Left cardiac atrium (tissue), 4 donors: ENCODE data around the gene ADH6. TPM values are rescaled to one million over a fixed set of nuclear protein-coding genes. Genes with fewer than 3 reads are reported as not detected.
A peak's percentile ranks its signal among the peaks of the same experiment; 100 is the strongest.
"Not testable (repeated sequence)": the region's sequence is repeated elsewhere in the genome, so short reads cannot be mapped to it uniquely, and the experiment has no call there.

Source experiments
- ATAC-seq, 2 donors: fragments of 200-7000 bp; cut with Tn5 transposase; one replicate each; pipeline ENCODE4 v1.9.1; 2020; ENCODE audit warnings: mild to moderate bottlenecking in 2 of 2, moderate library complexity in 2 of 2
- DNase-seq: peaks from one replicate; pipeline ENCODE4 v3.0.0-alpha.2; 2020
- intact Hi-C, 2 donors: fragments of 100-400 bp; cut with DNase I; formaldehyde crosslinking; loops; one replicate each; pipeline versions ENCODE4 v1.14.1 to v1.15.1; 2022 to 2023
- long read RNA-seq: library from polyadenylated mRNA; unstranded; transcript quantifications from one replicate; pipeline ENCODE4 v2.0.0, GENCODE V29; 2021
- total RNA-seq, 2 donors: library from RNA; stranded (reverse); fragmentation: NEBNext Ultra II Directional; extraction: Animal tissue kit (Norgen Biotek cat#: 25700); gene quantifications; one replicate each; pipeline ENCODE4 v1.2.1, GENCODE V29; 2021
- donor health status: DM: no; HTN: yes; CAD: no.
- donor health status: DM: no; HTN: yes; CAD: no; lungs with severe emphysema.
- donor health status: DM: yes; HTN: yes; CAD: no.
- donor health status: Dilated cardiomyopathy.

The ADH6 gene
- total RNA-seq: not detected
- long read RNA-seq: 0 reads

DNA sequence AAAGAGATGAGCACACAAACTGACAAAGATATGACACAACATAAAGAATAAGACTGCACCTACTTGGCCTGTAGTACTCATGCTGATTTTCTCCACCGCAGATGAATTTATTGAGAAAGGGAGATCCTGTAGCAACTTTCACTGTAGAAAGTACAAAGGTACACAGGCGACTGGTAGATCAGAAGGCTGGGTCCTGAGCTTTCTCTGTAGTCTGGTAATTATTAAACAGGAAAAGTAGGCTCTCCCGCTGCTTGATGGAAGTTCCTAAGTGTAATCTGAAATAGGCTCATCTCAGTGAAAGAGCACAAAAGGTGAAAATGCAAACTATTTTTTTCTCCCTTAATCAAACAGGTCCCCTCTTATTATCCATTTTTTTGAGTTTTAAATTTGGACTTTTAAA is at the start of gene ADH6:
ADH6 (minus strand) TSS at position 175 of the 400 bp plus-strand sequence; CDS start at position 81, 94 bp downstream.
- intact Hi-C loops: no loop called here
- no peak for DNase-seq
- no peak for ATAC-seq

DNA sequence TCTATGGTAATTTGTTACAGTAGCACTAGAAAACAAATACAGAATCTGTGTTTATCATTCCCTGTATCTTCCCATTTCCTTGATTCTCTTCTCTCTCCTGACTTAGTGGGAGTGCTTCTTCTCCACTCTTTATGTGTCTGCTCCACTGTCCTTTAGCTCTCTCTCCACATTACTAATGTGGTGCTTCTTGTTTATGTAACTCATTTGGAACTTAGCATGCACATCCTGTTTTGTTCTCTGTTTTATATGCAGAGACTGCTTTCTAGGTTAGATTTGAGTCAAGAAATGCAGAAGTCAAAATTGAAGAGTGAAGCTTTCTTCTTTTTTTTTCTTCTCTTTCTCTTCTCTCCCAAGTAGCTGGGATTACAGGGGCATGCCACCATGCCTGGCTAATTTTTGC is 45.9 kb upstream of the ADH6 start:
- ATAC-seq (no peak), DNase-seq (no peak)
- intact Hi-C loops: no loop called here

DNA sequence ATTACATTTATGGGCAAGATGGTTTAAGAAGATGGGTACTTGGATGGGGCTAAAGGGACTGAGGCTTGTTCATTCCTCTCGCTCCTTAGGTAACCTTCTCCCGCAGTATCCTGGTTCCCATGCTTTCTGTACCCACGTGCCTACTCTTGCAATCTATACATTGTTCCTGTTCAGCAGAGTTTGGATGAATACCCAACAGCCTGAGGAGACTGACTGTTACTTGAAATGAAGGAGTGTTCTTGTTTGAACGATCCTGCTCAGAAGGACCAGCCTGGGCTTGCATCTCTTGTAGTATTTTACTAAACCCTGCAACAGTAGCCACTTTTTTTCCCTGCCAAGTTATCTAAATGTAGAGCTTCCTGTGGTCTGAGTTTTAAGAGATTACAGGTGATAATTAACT is 33.7 kb upstream of the ADH6 start:
- intact Hi-C loops: no loop called here
- no peak for ATAC-seq

DNA sequence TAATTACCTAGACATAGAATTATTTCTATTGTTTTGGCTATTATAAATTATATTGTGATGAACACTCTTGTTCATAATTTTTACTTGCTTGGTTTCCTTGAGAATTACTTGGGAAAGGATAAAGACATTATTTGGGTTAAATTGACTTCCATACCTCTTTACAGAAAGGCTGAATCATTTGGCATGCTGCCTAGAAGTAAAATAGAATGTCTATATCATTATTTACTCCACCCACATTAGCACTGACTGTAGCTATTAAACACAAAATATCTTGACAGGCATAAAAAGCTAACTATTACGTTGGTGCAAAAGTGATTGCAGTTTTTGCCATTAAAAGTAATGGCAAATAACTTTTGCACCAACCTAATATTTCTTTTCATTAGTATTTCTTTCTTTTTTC is 29.7 kb upstream of the ADH6 start:
- DNase-seq: no peak
- intact Hi-C loops: no loop called here

More for the DNA sequence above, 33.7 kb upstream of the ADH6 start:
- DNase-seq: no peak

GRCh38 chr4:99235955-99236354 is 16.9 kb upstream of the ADH6 start:
- DNase-seq: no peak
- ATAC-seq: peak in 1 of 2 donors; percentile 44
- intact Hi-C loops: no loop called here

More for the DNA sequence above, 29.7 kb upstream of the ADH6 start:
- ATAC-seq: no peak

GRCh38 chr4:99234331-99235010 is 15.4 kb upstream of the ADH6 start:
- ATAC-seq: no peak
- DNase-seq: no peak
- intact Hi-C loops: no loop called here

GRCh38 chr4:99233397-99233796 is 14.4 kb upstream of the ADH6 start:
- intact Hi-C loops, ATAC-seq, DNase-seq: not testable (repeated sequence)

GRCh38 chr4:99228706-99229105 is 9.7 kb upstream of the ADH6 start:
- DNase-seq: not testable (repeated sequence)

DNA sequence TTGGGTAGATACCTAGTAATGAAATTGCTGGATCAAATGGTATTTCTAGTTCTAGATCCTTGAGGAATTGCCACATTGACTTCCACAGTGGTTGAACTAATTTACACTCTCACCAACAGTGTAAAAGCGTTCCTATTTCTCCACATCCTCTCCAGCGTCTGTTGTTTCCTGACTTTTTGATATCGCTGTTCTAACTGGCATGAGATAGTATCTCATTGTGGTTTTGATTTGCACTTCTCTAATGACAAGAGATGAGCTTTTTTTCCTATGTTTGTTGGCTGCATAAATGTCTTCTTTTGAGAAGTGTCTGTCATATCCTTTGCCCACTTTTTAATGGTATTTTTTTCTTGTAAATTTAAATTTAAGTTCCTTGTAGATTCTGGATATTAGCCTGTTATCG is 8.6 kb upstream of the ADH6 start:
- intact Hi-C loops, ATAC-seq: not testable (repeated sequence)

More at GRCh38 chr4:99228706-99229105, 9.7 kb upstream of the ADH6 start:
- ATAC-seq, intact Hi-C loops: not testable (repeated sequence)

DNA sequence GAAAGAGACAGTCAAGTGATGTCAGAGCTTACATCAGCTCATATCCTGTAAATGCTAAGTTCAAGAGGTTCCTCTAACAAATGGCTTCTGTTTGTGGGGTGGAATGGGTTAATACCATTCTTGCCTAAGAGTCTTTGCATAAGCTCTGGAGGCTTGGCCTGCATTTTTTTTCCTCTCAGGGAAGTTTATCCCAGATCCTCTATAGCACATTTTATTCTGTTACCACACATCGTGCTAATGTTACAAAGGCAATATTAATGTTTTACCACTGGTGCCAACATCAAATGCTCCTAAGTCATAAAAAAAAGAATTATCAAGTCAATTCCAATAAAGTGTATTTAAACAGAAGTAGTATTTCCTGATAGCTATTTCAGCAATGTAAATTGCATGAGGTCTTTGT is 2.9 kb upstream of the ADH6 start:
- DNase-seq: no peak
- ATAC-seq: no peak
- intact Hi-C loops: no loop called here

More for the DNA sequence above, 8.6 kb upstream of the ADH6 start:
- not testable (repeated sequence) for DNase-seq

GRCh38 chr4:99219479-99219878 is 433 bp upstream of the ADH6 start:
- DNase-seq: no peak
- intact Hi-C loops: no loop called here
- ATAC-seq: no peak

GRCh38 chr4:99215521-99215920 is 3.5 kb downstream of the ADH6 start:
- ATAC-seq (no peak), DNase-seq (no peak)
- intact Hi-C loops: no loop called here

DNA sequence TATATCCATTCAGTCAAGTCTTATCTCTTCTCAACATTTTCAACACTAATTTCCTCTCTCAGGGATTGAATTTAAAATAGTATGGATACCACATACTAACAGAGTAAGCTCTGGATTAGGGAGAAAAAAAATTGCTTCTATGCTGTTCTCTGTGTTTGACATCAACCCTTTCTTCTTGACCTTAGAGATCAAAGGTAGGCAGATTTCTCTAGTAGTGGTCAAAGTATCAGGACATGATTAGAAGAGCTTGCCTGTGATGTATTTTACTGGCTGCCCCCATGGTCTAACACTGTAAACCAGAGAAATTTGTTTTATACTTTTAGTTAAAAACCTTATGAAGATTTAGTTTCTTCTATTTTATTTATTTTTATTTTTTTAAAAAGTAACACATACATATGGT is 8.3 kb downstream of the ADH6 start:
- intact Hi-C loops: no loop called here
- ATAC-seq: no peak

DNA sequence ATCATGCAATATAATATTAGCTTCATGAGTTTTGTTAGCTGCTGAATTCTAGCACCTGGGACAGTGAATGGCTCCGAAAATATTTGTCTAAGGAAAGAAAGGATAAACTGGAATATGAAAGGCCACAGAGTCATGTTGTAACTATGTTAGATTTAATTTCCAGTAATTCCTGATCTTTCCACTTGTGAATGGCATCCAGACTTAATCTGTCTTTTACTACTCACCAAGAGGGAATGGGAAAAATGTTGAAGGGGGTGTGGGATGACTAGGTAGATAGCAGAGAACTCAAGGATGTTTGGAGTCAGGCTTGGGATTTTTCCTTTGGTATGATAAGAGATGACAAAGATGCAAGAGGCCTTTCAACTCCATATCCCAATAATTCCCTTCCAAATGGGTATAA is 9.4 kb downstream of the ADH6 start:
- ATAC-seq: peak in 1 of 2 donors; percentile 46
- no peak for DNase-seq
- intact Hi-C loops: loop anchor here in 1 of 2 donors (10.0 kb wide), 1 partner anchor 185 kb away; no protein-coding TSS in a partner anchor

More for the DNA sequence above, 8.3 kb downstream of the ADH6 start:
- no peak for DNase-seq

GRCh38 chr4:99208719-99209075 is 10.3 kb downstream of the ADH6 start:
- DNase-seq: no peak
- no peak for ATAC-seq
- intact Hi-C loops: loop anchor here in 1 of 2 donors (10.0 kb wide), 1 partner anchor 186 kb away; no protein-coding TSS in a partner anchor

DNA sequence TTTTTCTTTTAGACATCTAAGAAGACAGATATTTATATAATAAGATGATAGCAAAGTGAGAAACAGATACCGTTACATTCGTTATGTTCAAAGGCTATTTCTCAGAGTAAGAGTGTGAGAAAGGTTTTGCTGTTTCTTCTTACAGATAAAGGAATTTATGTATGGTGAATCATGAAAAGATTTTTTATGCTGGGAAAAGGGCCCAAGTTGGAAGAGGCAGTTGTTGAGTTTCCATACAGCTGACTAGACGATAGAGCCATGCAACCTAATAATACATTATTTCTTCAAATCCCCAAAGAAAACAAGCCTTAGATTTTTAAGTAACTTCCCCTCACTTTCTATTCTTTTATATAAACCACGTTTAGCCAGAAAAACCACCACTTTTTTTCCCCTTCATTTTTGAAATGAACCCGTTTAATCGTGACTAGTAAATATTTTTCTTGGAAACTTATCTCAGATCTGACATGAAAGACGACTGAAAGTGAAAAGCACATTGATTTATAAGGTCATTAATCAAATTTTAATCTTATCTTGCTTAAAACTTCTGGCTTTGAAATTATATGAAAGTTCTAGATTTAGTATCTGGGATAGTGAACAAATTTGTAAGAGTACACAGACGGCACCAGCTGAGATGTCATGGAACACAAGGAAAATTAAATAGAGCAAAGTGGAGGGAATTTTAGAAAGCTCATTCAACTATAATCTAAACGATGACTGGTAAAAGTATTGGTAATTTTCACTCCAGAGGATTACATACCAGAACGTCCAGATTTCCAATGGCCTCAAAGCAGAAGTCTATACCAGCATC is 10.9 kb downstream of the ADH6 start:
- peak in 1 of 2 donors; percentile 63 for ATAC-seq
- DNase-seq: no peak
- intact Hi-C loops: loop anchor here in 1 of 2 donors (10.0 kb wide), 1 partner anchor 187 kb away; no protein-coding TSS in a partner anchor

GRCh38 chr4:99207069-99207743 is 11.8 kb downstream of the ADH6 start:
- DNase-seq (no peak), ATAC-seq (no peak)
- intact Hi-C loops: loop anchor here in 1 of 2 donors (10.0 kb wide), 1 partner anchor 188 kb away; no protein-coding TSS in a partner anchor

DNA sequence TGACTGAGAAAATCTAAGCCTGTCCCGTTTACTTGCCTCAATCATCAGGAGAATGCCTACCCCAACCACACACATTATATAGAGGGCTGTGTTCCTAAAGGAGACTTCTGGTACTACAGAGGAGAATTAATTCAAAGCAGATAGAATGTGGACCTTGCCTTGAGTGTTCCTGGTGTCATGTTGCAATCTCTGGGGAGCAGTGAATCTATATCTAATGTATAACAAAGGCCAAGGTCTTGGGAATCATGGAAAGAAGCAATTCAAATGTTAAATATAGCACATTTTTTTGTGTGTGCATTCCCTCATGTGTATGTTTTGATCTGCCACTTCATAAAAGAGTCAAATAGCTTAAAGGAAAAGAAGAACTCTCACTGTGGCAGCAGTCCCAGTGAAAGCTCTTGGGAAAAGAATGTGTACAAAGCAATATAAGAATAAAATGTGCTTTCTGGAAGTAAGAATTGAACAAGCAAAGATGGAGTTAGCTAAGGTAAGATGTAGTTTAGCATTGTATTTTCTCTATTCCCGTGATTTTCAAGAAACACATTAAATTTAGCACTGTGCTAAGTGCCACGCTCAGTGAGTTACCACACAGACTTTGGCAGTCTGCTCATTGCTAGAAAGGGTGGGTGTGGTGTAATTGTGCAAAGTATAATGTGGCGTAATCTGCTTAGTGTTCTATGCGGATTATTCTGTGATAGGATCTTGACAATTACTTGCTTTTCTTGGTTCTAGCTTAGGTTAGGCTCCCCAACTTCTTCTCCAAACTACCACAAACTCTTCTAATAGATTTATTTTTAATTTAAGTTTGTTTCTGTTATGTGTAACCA is 13.7 kb downstream of the ADH6 start:
- intact Hi-C loops: loop anchor here in 1 of 2 donors (10.0 kb wide), 1 partner anchor 189 kb away; no protein-coding TSS in a partner anchor
- DNase-seq (no peak), ATAC-seq (peak; percentile 46 to 77)
